Panc1 (cell line): ENCODE measurements around the gene ADPRHL1.

ENCODE experiments used
- POLR2AphosphoS5 ChIP-seq: IDR thresholded peaks from 2 replicates; pipeline ENCODE4 v1.6.1; 2012; ENCODE audit warnings: mild to moderate bottlenecking, low read depth, low read length, moderate library complexity
- SIN3A ChIP-seq: IDR thresholded peaks from 2 replicates; pipeline ENCODE4 v1.6.1; 2012; ENCODE audit warnings: low read depth, mild to moderate bottlenecking, low read length, moderate library complexity, borderline replicate concordance; ENCODE audit not compliant: insufficient read depth
- TCF7L2 ChIP-seq: IDR thresholded peaks from 2 replicates; pipeline ENCODE4 v1.6.1; 2011; ENCODE audit warnings: mild to moderate bottlenecking, low read depth, low read length, inconsistent platforms
- TF ChIP-seq, protein P1 (sequence below): fragments of 450-650 bp; IDR thresholded peaks from 2 replicates; pipeline ENCODE4 v1.5.1; 2017; ENCODE audit warnings: mild to moderate bottlenecking

DNA sequence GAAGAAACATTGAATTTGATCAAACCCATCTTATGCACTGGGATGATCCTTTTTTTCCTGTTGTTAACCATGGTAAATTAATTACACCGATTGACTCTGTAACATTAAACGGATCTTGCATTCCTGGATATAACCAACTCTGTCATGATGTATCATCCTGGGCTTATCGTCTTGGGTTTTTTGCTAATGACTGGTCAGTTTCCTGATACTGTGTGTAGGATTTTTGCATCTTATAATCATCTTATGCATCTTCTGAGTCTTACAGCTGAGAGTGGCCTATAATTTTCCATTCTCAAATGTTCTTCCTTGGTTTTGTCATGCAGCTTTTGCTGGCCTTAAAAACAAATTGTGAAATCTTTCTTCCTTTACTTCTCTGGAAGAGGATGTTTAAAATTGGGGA lies 24.4 kb upstream of the ADPRHL1 start:
- TF ChIP-seq, protein P1, sequence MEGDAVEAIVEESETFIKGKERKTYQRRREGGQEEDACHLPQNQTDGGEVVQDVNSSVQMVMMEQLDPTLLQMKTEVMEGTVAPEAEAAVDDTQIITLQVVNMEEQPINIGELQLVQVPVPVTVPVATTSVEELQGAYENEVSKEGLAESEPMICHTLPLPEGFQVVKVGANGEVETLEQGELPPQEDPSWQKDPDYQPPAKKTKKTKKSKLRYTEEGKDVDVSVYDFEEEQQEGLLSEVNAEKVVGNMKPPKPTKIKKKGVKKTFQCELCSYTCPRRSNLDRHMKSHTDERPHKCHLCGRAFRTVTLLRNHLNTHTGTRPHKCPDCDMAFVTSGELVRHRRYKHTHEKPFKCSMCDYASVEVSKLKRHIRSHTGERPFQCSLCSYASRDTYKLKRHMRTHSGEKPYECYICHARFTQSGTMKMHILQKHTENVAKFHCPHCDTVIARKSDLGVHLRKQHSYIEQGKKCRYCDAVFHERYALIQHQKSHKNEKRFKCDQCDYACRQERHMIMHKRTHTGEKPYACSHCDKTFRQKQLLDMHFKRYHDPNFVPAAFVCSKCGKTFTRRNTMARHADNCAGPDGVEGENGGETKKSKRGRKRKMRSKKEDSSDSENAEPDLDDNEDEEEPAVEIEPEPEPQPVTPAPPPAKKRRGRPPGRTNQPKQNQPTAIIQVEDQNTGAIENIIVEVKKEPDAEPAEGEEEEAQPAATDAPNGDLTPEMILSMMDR: no peak
- TF ChIP-seq POLR2AphosphoS5: no peak
- TF ChIP-seq SIN3A: no peak
- no peak for TF ChIP-seq TCF7L2
